Parathyroid adenoma (tissue), 2 donors: ENCODE results near the gene SERHL2.
"Not testable (repeated sequence)": the region's sequence is repeated elsewhere in the genome, so short reads cannot be mapped to it uniquely, and the experiment has no call there.

Source experiments
- H2AFZ ChIP-seq: fragments of 300-600 bp; sonication (generic); one replicate; pipeline ENCODE4 v1.7.0; 2017; ENCODE audit warnings: antibody characterized with exemption, mild to moderate bottlenecking
- H3K27ac ChIP-seq: fragments of 300-600 bp; sonication (generic); one replicate; pipeline ENCODE4 v1.7.0; 2017
- H3K27me3 ChIP-seq: fragments of 300-600 bp; sonication (generic); one replicate; pipeline ENCODE4 v1.7.0; 2017; ENCODE audit warnings: low read length; ENCODE audit not compliant: control insufficient read depth, insufficient read depth
- H3K36me3 ChIP-seq: fragments of 300-600 bp; sonication (generic); one replicate; pipeline ENCODE4 v1.7.0; 2017; ENCODE audit warnings: low read length; ENCODE audit not compliant: control insufficient read depth, insufficient read depth
- H3K4me1 ChIP-seq: fragments of 300-600 bp; sonication (generic); one replicate; pipeline ENCODE4 v1.7.0; 2017; ENCODE audit warnings: control low read depth
- H3K4me2 ChIP-seq: fragments of 300-600 bp; sonication (generic); one replicate; pipeline ENCODE4 v1.7.0; 2017; ENCODE audit warnings: low read length
- H3K4me3 ChIP-seq: fragments of 300-600 bp; sonication (generic); one replicate; pipeline ENCODE4 v1.7.0; 2017; ENCODE audit warnings: low read depth, low read length
- H3K79me2 ChIP-seq: fragments of 300-600 bp; sonication (generic); one replicate; pipeline ENCODE4 v1.7.0; 2017; ENCODE audit warnings: control low read depth
- H3K9ac ChIP-seq: fragments of 300-600 bp; sonication (generic); one replicate; pipeline ENCODE4 v1.7.0; 2017; ENCODE audit warnings: mild to moderate bottlenecking
- H3K9me3 ChIP-seq: fragments of 300-600 bp; sonication (generic); one replicate; pipeline ENCODE4 v1.7.0; 2017; ENCODE audit warnings: low read length; ENCODE audit not compliant: control insufficient read depth
- TF ChIP-seq, protein P1 (sequence below): fragments of 300-600 bp; sonication (generic); IDR thresholded peaks from one replicate; pipeline ENCODE4 v1.7.0; 2017; ENCODE audit warnings: antibody characterized with exemption, mild to moderate bottlenecking
- donor health status: primary hyperparathyroidism.

SERHL2 gene

DNA sequence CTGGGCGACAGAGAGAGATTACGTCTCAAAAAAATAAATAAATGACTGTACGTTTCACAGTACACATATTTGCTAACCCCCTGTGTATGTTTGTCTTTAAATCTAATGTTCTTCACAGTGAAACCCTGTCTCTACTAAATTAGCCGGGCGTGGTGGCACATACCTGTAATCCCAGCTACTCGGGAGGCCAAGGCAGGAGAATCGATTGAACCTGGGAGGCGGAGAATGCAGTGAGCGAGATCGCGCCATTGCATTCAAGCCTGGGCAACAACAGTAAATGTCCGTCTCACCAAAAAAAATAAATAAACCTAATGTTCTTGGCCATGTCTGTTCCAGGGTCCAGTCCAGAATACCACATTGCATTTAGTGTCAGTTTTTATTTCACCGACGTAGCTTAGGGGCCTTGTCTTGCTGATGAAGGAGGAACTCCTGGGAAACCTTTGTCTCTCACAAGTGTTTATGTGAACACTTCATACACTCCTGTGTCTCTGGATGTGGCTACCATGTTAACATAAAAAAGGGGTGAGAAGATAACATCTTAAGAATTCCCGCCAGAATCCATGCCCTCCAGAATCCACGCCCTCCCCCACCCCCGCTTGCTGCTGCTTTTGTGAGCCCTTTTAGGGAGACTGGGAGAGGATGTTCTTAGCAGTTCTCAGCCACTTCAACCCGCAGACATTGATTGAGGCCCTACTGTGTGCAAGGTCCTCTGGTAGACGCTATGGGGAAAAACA lies 5.0 kb upstream of the SERHL2 start:
- H3K4me3 ChIP-seq: no peak overlapping the region
- H3K27ac ChIP-seq: no peak overlapping the region
- H3K36me3 ChIP-seq: no peaks in the 10 kb centered on the region
- no peaks in the 10 kb centered on the region for H3K27me3 ChIP-seq
- no peaks in the 10 kb centered on the region for H3K4me1 ChIP-seq
- H3K9me3 ChIP-seq: no peaks in the 10 kb centered on the region
- H2AFZ ChIP-seq: no peak overlapping the region
- no peaks in the 10 kb centered on the region for H3K79me2 ChIP-seq
- TF ChIP-seq, protein P1, sequence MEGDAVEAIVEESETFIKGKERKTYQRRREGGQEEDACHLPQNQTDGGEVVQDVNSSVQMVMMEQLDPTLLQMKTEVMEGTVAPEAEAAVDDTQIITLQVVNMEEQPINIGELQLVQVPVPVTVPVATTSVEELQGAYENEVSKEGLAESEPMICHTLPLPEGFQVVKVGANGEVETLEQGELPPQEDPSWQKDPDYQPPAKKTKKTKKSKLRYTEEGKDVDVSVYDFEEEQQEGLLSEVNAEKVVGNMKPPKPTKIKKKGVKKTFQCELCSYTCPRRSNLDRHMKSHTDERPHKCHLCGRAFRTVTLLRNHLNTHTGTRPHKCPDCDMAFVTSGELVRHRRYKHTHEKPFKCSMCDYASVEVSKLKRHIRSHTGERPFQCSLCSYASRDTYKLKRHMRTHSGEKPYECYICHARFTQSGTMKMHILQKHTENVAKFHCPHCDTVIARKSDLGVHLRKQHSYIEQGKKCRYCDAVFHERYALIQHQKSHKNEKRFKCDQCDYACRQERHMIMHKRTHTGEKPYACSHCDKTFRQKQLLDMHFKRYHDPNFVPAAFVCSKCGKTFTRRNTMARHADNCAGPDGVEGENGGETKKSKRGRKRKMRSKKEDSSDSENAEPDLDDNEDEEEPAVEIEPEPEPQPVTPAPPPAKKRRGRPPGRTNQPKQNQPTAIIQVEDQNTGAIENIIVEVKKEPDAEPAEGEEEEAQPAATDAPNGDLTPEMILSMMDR: no peak
- no peak overlapping the region for H3K9ac ChIP-seq
- H3K4me2 ChIP-seq: no peak overlapping the region

DNA sequence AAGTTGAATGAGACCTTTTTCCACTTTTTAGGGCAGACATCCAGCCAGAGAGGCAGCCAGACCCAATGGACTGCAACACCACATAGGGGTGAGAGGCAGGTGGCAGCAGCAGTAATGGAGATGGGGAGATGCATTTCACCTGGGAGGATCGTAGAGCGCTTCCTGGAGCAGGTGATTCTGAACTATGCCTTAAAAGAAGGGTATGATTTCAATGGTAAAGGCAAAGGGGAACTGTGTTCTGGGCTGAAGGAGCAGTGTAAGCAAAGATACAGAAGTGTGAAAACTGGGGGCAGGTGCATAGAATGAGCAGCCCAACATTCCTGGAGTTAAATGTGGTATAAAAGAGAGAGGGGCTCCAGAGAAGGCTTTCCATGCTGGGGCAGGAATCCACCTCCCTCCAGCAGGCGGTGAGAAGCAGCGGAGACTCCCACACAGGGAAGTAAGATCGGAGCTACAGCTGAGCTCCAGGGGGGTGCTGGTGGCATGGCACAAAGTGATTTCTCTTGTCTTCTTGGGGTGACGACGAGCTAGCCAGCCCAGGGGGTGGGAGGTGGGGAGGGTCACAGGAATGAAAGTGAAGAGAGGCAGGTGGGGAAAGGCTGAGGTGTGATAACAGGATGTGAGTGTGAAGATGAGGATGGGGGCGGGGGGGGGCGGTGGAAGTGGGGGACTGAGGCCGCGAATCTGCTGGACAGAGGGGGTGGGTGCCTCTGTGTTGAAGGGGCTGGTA lies 4.3 kb upstream of the SERHL2 start:
- no peak overlapping the region for H2AFZ ChIP-seq
- no peaks in the 10 kb centered on the region for H3K36me3 ChIP-seq
- no peaks in the 10 kb centered on the region for H3K27me3 ChIP-seq
- H3K27ac ChIP-seq: no peak overlapping the region
- no peak overlapping the region for H3K4me2 ChIP-seq
- no peaks in the 10 kb centered on the region for H3K9me3 ChIP-seq
- H3K4me3 ChIP-seq: no peak overlapping the region
- H3K9ac ChIP-seq: no peak overlapping the region
- H3K79me2 ChIP-seq: no peaks in the 10 kb centered on the region
- H3K4me1 ChIP-seq: no peaks in the 10 kb centered on the region
- TF ChIP-seq, protein P1: no peak

DNA sequence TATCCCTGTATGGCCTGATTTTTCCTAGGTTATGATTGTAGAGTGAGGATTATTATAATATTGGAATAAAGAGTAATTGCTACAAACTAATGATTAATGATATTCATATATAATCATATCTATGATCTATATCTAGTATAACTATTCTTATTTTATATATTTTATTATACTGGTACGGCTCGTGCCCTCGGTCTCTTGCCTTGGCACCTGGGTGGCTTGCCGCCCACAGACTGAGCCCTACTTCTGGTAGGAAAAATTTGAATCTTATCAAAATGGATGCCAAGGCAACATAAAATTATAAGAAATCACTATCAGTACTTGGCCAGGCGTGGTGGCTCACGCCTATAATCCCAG lies 1.5 kb upstream of the SERHL2 start:
- H3K4me1 ChIP-seq, H3K4me2 ChIP-seq, H3K27ac ChIP-seq, H3K4me3 ChIP-seq, H2AFZ ChIP-seq, H3K79me2 ChIP-seq, H3K27me3 ChIP-seq, H3K9ac ChIP-seq, H3K36me3 ChIP-seq, H3K9me3 ChIP-seq: not testable (repeated sequence)

DNA sequence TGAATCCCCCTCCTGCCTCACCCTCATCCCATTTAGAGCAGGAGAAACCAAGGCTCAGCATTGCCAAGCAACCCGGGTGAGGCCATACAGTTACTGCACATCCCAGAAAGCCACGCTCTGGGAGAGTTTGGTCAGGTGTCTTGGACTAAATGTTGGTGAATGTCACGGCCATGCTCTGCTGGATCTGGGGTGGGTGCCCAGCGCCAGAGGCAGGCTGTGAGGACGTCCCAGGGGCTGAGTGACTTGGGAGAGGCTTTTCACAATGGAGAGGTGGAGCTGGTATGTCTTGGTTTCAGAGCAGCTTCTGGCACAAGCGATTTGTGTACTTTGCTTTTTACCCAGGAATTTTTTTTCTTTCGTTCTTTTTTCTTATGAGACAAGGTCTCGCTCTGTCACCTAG lies 6.6 kb downstream of the SERHL2 start:
- H3K36me3 ChIP-seq: no peaks in the 10 kb centered on the region
- peaks cover 7% of the 10 kb centered on the region for H3K4me1 ChIP-seq
- H3K79me2 ChIP-seq: no peaks in the 10 kb centered on the region
- no peak overlapping the region for H3K4me3 ChIP-seq
- H3K9ac ChIP-seq: no peak overlapping the region
- H3K9me3 ChIP-seq: no peaks in the 10 kb centered on the region
- H3K4me2 ChIP-seq: no peak overlapping the region
- TF ChIP-seq, protein P1: no peak
- H2AFZ ChIP-seq: no peak overlapping the region
- H3K27ac ChIP-seq: no peak overlapping the region
- no peaks in the 10 kb centered on the region for H3K27me3 ChIP-seq

DNA sequence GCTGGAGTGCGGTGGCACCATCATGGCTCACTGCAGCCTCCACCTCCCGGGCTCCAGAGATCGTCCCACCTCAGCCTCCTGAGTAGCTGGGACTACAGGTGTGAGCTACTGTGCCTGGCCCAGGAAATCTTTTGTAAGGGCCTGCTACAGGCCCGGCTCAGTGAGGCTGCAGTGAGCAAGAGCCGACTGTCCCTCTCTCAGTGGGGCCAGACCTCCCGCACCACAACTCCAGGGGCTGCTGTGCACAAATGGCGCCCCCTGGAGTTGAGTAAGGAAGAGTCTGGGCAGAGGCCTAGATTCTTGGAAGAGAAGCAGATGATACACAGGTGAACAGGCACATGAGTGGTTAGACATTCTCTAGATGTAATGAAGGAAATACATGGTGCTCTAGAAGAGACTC lies 7.0 kb downstream of the SERHL2 start:
- no peak overlapping the region for H2AFZ ChIP-seq
- TF ChIP-seq, protein P1: peak; percentile 32
- H3K27ac ChIP-seq: no peak overlapping the region
- H3K36me3 ChIP-seq: no peaks in the 10 kb centered on the region
- no peaks in the 10 kb centered on the region for H3K9me3 ChIP-seq
- H3K4me3 ChIP-seq: no peak overlapping the region
- H3K4me2 ChIP-seq: no peak overlapping the region
- H3K27me3 ChIP-seq: no peaks in the 10 kb centered on the region
- no peak overlapping the region for H3K9ac ChIP-seq
- no peaks in the 10 kb centered on the region for H3K79me2 ChIP-seq
- peaks cover 7% of the 10 kb centered on the region for H3K4me1 ChIP-seq
